HG02571 (cell line): ENCODE data around the gene SCN1B.

Source experiments
- ATAC-seq: cut with Tn5 transposase; IDR thresholded peaks from one replicate; pipeline ENCODE4 v1.9.1; 2021; ENCODE audit warnings: mild to moderate bottlenecking, moderate library complexity; ENCODE audit not compliant: unreplicated experiment

SCN1B gene

DNA sequence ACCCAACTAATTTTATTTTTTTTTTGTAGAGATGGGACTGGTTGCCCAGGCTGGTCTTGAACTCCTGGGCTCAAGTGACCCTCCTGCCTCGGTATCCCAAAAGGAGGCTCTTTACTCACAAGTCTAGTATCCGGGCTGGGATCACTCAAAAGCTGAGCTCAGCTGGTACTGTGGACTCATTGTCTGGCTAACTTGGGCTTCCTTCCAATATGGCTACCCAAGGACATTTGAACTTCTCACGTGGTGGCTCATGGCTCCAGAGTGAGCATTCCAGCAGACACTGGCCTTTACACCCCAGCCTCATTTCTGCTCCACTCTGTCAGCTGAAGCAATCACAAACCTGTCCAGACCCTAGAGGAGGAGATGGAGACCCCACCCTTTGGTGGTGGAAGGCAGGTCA, 40.2 kb downstream of the SCN1B start:
- ATAC-seq = no peak

DNA sequence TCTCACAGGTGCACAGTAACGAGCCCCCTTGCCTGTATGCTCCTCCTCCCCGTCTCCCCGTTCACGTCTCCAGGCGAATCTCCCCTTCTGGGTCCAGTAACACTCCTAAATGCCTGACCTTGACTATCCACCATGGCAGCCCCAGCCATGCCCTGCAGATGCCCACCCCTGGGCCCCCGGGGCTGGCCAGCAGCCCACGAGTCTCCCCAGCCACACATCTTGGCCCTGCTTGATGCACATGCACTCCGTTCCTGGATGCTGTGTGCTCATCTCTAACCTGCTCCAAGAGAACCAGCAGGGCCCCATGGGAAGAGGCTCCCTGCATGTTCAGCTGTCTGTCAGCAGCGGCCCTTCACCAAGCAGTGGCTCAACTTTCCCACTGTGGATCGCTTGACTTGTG, 43.2 kb downstream of the SCN1B start:
- ATAC-seq = no peak

DNA sequence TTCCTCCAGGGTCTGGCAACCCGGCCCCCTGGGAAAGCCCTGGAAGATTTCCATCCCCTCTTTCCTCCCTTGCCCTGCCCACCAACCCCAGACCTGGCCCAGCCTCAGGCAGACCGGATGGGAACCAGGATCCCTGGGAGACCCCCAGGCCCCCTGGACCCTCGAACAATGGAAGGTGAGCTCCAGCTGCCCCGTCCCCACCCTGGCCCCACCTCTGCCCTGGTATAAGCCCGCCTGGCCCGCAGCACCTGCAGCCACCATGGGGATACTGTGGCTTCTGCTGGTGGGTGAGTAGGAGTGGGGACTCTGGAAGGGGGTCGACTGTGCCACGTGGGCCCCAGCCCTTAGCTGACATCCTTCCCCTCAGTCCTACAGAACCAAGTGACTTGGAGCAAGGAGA, 43.7 kb downstream of the SCN1B start:
- ATAC-seq = no peak

DNA sequence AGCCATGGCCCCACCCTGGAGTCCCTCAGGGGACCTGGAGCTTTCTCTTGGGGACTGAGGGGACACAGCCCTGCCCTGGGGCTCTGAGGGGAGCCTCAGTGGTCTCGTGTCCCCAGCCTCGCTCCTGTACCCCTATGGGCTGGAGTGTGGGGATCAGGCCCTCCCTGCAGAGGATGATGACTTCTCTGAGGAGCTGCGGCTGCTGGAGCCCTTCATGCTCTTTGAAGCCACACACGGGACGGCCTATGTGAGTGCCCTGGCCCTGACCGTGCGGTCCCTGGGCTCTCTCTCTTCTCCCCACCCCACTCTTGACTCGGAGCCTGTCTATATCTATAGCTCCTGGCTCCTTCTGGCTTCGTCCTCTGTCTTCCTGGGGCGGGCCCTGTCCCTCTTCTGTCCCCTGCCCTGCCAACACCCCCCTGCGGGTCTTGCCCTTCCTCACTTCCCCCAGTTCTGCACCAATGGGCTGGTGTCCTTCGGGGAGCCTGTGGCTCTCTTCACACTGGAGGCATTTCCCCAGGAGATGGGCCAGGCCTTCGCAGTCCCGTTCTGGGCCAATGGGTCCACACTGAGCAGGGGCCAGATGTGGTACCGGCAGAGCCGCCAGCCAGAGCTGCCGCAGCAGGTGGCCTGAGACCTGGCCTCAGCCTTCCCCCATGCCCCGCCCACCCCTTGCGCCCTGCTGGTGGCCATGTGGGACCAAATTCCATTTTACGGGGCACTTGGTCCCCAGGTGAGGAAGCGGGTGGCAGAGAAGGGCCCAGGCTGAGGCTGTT, 44.3 kb downstream of the SCN1B start:
- ATAC-seq = no peak

DNA sequence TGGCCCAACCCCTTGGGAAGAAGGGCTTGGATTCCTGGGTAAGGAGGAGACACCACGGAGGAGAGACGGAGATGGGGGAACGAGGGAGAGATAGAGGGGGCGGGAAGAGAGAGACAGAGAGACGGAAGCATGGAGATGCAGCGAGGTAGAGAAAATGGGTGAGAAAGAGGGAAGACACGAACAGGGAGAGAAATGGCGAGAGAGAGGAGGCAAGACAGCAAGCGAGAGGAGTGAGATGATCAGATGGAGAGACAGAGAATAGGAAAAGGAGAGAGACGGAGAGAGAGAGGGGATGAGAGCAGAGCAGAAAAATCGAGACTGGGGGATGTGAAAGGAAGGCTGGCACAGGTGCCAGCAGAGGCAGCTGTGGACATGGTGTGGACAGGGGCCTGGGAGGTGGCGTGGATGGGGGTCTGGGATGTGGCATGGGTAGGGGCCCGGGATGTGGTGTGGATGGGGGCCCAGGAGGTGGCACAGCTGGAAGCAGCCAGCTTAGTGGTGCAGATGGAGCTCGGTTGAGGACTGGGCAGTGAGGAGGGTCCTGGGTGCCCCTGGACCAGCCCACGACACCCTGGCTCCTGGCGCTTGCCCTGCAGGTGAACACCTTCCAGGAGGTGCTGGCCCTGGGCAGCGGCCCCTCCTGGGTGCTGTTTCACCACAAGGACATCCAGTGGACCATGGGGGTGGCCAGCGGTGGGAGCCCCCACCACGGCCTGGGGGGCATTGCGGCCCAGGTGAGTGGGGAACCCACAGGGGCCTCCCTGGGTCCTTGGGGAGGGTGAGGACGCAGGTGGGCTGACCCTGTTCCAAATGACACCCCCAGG, 45.1 kb downstream of the SCN1B start:
- ATAC-seq = no peak

- ATAC-seq = no peak
Observed at GRCh38 chr19:35076026-35076370, 45.7 kb downstream of the SCN1B start.

- no peak for ATAC-seq
Observed at GRCh38 chr19:35076657-35077056, 46.4 kb downstream of the SCN1B start.

DNA sequence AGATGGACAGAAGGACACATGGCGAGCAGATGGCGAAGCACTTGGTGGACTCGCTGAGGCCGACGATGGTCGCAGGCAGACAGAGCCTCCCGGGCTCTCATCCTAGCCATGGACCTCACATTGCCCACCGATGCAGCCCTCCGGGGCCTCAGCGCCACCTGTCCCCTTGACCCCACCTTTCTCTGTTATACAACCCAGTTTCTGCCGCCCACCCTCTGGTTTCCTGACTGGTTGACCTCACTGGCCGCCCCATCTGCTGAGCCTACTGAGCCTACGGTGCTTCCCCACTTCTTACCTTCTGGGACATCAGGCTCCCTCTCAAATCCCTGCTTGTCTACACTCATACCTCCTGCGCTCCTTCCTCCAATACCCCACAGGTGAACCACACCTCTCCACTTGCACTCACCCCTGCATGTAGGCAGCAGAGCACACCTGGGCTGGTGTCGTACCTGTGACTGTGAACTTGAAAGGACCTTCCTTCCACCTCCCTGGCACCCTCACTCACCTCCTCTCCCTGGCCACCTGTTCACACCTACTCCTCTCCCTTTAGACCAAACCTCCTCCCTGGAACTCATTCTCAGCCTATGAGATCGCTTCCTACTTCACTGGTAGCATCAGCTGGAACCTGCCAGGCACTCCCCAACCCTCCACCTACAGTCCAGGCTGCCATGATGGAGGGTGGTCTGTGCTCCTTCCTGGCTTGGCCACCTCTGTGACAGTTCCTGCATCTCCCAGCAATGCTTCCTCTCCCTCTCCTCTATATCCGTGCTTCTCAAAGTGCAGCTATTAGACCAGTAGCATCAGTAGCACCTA, 47.3 kb downstream of the SCN1B start:
- ATAC-seq = no peak

- no peak for ATAC-seq
Observed at GRCh38 chr19:35079826-35080225, 49.6 kb downstream of the SCN1B start.

- ATAC-seq = no peak
Observed at GRCh38 chr19:35080613-35081170, 50.4 kb downstream of the SCN1B start.

GRCh38 chr19:35081201-35081600, 50.9 kb downstream of the SCN1B start:
- no peak for ATAC-seq

GRCh38 chr19:35083691-35084508, 53.6 kb downstream of the SCN1B start:
- ATAC-seq = no peak

- ATAC-seq = no peak
Observed at GRCh38 chr19:35084509-35084762, 54.2 kb downstream of the SCN1B start.

DNA sequence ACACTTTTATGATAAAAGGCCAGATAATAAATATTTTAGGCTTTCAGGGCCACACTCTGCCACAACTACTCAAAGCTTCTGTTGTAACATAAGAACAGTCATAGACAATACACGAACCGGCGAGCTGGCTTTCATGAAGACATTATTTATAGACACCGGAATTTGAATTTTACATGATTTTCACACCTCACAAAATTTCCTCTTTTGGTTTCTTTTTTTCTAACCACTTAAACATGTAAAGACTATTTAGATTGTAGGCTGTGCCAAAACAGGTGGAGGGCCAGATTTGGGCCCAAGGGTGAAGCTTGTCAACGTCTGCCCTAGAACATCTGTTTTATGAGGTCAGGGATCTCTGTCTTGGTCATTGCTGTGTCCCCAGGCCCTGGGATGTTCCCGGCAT, 55.7 kb downstream of the SCN1B start:
- ATAC-seq = no peak

DNA sequence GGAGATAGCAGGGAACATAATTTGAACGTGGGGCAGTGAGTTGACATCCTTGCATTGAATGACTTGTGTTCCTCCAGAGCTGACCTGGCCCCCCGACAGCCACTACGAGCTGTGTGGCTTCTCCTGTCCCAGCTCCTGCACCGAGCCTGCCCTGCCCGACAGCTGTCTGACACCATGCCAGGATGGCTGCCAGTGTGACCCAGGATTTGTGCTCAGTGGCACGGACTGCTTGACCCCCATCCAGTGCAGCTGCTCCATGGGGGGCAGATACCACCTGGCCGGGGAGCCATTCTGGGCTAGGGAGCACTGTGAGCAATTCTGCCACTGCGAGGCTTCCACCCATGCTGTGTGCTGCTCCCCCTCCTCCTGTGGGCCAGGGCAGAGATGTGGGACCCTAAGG, 56.2 kb downstream of the SCN1B start:
- no peak for ATAC-seq

GRCh38 chr19:35087393-35087792, 57.1 kb downstream of the SCN1B start:
- no peak for ATAC-seq

DNA sequence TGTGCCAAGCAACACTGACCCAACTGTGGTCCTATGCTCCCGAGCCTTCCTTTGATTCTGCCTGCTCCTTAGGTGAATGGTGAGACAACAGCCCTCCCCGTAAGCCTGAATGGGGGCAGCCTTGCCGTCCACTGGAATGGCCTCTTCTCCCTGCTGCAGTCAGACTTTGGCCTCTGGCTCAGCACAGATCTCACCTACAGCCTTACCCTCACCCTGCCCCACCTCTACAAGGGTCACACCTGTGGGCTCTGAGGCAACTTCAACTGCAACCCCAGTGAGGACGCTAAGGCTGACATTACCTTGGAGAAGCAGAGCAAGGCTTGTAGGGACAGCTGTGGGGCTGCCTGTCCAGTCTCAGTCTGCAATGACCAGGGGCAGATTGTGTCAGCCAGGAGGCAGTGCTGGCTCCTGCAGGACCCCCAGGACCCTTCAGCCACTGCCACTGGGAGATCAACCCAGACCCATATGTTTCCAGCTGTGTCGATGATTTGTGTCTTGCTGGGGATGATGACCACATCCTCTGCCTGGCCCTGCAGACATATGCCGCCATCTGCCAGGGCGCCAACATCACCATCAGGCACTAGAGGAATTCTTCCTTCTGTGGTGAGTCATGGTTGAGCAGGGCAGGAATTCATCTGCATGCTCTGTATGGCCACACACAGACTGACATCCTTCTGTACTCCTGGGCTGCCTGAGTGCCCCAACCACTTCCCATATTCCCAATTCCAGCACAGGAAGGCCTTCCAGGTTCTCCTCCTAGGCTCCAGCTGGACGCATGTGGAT, 58.1 kb downstream of the SCN1B start:
- ATAC-seq = no peak

GRCh38 chr19:35089554-35089953, 59.3 kb downstream of the SCN1B start:
- no peak for ATAC-seq
